OCI-LY7 (cell line): Measurements from ENCODE around the gene SLC24A2. TPM values are rescaled to one million over a fixed set of nuclear protein-coding genes. Genes with fewer than 3 reads are reported as not detected.

ENCODE experiments used
- BruUV-seq: library from RNA; stranded (reverse); fragments of 400-500 nt; replicated peaks from 2 replicates; lab custom pipeline; 2021; lab: Mats Ljungman, UMichigan
- CTCF ChIA-PET: fragments of 300-600 bp; sonication (Branson Sonifier 250); formaldehyde crosslinking; loops from one replicate; lab custom pipeline; 2022; ENCODE audit warnings: antibody characterized with exemption; ENCODE audit not compliant: unreplicated experiment; lab: Charles Lee
- POLR2A ChIA-PET: fragments of 300-600 bp; sonication (Branson Sonifier 250); formaldehyde crosslinking; loops from one replicate; lab custom pipeline; 2022; ENCODE audit warnings: antibody characterized with exemption; lab: Charles Lee
- DNase-seq: peaks from one replicate; pipeline ENCODE4 v3.0.0-alpha.2; 2015; ENCODE audit warnings: low spot score
- H2AFZ ChIP-seq: fragments of 200-600 bp; sonication (generic), shearing (Covaris generic); 2 replicates; pipeline ENCODE4 v1.6.1; 2014; ENCODE audit warnings: mild to moderate bottlenecking, antibody characterized with exemption, low read length, moderate library complexity
- H3K27ac ChIP-seq: fragments of 200-600 bp; sonication (generic); 2 replicates; pipeline ENCODE4 v1.5.1; 2014; ENCODE audit warnings: mixed run types, low read depth, mild to moderate bottlenecking, moderate library complexity, low read length, inconsistent platforms; ENCODE audit not compliant: poor library complexity, severe bottlenecking
- H3K36me3 ChIP-seq: fragments of 200-600 bp; sonication (generic); 2 replicates; pipeline ENCODE4 v1.6.1; 2014; ENCODE audit warnings: mild to moderate bottlenecking, antibody characterized with exemption, low read length, moderate library complexity, mixed read lengths; ENCODE audit not compliant: insufficient read depth
- H3K4me1 ChIP-seq: fragments of 200-600 bp; sonication (generic); 2 replicates; pipeline ENCODE4 v1.5.1; 2014; ENCODE audit warnings: mild to moderate bottlenecking, low read length; ENCODE audit not compliant: insufficient read depth, poor library complexity, severe bottlenecking
- H3K4me2 ChIP-seq: fragments of 200-600 bp; sonication (generic); 2 replicates; pipeline ENCODE4 v1.6.1; 2014; ENCODE audit warnings: mild to moderate bottlenecking, low read length
- H3K4me3 ChIP-seq: fragments of 200-600 bp; sonication (generic); 2 replicates; pipeline ENCODE4 v1.5.1; 2014; ENCODE audit warnings: mild to moderate bottlenecking, low read depth, low read length; ENCODE audit not compliant: poor library complexity, severe bottlenecking
- H3K79me2 ChIP-seq: fragments of 200-600 bp; sonication (generic); 2 replicates; pipeline ENCODE4 v1.6.1; 2016; ENCODE audit warnings: low read depth, mild to moderate bottlenecking, low read length, moderate library complexity, mixed read lengths; ENCODE audit not compliant: insufficient read depth
- H3K9me2 ChIP-seq: fragments of 200-600 bp; sonication (generic); 2 replicates; pipeline ENCODE4 v1.6.1; 2016; ENCODE audit warnings: mild to moderate bottlenecking, low read length, mixed read lengths; ENCODE audit not compliant: insufficient read depth
- H3K9me3 ChIP-seq: fragments of 200-600 bp; sonication (generic); 2 replicates; pipeline ENCODE4 v1.6.1; 2014; ENCODE audit warnings: mild to moderate bottlenecking, mixed run types, low read length, mixed read lengths
- H4K20me1 ChIP-seq: fragments of 200-600 bp; sonication (generic); 2 replicates; pipeline ENCODE4 v1.6.1; 2014; ENCODE audit warnings: mild to moderate bottlenecking, antibody characterized with exemption, low read length, moderate library complexity, mixed read lengths; ENCODE audit not compliant: insufficient read depth
- EZH2phosphoT487 ChIP-seq: fragments of 200-600 bp; sonication (generic); IDR thresholded peaks from 2 replicates; pipeline ENCODE4 v1.6.1; 2018; ENCODE audit warnings: low read depth, borderline replicate concordance, mild to moderate bottlenecking, mixed run types, antibody characterized with exemption, low read length, moderate library complexity, mixed read lengths
- intact Hi-C: fragments of 100-400 bp; cut with micrococcal nuclease; formaldehyde crosslinking; loops from one replicate; pipeline ENCODE4 v1.10.0; 2022; ENCODE audit not compliant: unreplicated experiment
- total RNA-seq, 2 experiments: library from RNA; depleted of rRNA in 1 of 2; stranded (reverse); fragments of >200 nt in 1 of 2; shearing (Covaris generic) in 1 of 2; gene quantifications; 2 replicates each; pipeline ENCODE4 v1.2.3, GENCODE V29; 2014 to 2022
- TF ChIP-seq, protein P1 (sequence below): fragments of 200-600 bp; sonication (generic); conservative IDR thresholded peaks from 2 replicates; pipeline ENCODE4 v1.5.1; 2014; ENCODE audit warnings: mild to moderate bottlenecking, antibody characterized with exemption, low read length, moderate library complexity, mixed read lengths

The SLC24A2 gene
- total RNA-seq, 2 experiments from 2014 or later: not detected

GRCh38 chr9:19788152-19788551 lies 685 bp downstream of the SLC24A2 start:
- H3K79me2 ChIP-seq: no peaks in the 10 kb centered on the region
- no TSS peak for BruUV-seq
- TF ChIP-seq, protein P1, sequence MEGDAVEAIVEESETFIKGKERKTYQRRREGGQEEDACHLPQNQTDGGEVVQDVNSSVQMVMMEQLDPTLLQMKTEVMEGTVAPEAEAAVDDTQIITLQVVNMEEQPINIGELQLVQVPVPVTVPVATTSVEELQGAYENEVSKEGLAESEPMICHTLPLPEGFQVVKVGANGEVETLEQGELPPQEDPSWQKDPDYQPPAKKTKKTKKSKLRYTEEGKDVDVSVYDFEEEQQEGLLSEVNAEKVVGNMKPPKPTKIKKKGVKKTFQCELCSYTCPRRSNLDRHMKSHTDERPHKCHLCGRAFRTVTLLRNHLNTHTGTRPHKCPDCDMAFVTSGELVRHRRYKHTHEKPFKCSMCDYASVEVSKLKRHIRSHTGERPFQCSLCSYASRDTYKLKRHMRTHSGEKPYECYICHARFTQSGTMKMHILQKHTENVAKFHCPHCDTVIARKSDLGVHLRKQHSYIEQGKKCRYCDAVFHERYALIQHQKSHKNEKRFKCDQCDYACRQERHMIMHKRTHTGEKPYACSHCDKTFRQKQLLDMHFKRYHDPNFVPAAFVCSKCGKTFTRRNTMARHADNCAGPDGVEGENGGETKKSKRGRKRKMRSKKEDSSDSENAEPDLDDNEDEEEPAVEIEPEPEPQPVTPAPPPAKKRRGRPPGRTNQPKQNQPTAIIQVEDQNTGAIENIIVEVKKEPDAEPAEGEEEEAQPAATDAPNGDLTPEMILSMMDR: no peak
- no peak for TF ChIP-seq EZH2phosphoT487
- no peaks in the 10 kb centered on the region for H3K4me1 ChIP-seq
- H3K9me2 ChIP-seq: no peaks in the 10 kb centered on the region
- H3K4me2 ChIP-seq: no peak overlapping the region
- no peaks in the 10 kb centered on the region for H3K9me3 ChIP-seq
- no peak overlapping the region for H3K27ac ChIP-seq
- ChIA-PET POLR2A (interaction anchor here (0.6 to 1.0 kb wide), 2 partner anchors 12 to 14 kb away, joined by 3 read pairs; no protein-coding TSS in a partner anchor), CTCF (no interaction called here)
- DNase-seq: no peak
- H3K36me3 ChIP-seq: no peaks in the 10 kb centered on the region
- no peaks in the 10 kb centered on the region for H4K20me1 ChIP-seq
- intact Hi-C loops: no loop called here
- no peak overlapping the region for H3K4me3 ChIP-seq
- H2AFZ ChIP-seq: no peak overlapping the region

DNA sequence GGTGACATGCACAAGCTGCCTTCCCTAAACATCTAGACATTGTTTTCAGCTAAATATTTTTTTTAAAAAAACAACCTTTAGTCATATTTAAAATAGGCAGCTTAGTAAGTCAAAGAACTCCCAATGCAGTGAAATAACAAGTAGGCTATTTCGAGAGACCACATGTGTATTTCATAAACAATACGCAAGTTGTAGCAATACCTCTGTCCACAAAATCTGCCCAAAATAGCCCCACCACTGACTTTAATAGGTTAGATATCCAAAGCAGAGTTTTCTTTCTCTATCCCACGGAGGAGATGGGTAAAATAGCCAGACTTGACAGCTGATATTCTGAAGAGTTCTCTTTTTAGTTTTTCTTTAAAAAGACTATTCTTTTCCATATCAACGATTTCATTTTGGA lies 1.2 kb downstream of the SLC24A2 start:
- TF ChIP-seq, protein P1: no peak
- no peak for TF ChIP-seq EZH2phosphoT487
- Histone ChIP-seq H3K27ac (no peak overlapping the region), H4K20me1 (no peaks in the 10 kb centered on the region), H3K9me3 (no peaks in the 10 kb centered on the region), H3K9me2 (no peaks in the 10 kb centered on the region), H3K4me3 (no peak overlapping the region), H3K36me3 (no peaks in the 10 kb centered on the region), H2AFZ (no peak overlapping the region), H3K4me2 (no peak overlapping the region), H3K79me2 (no peaks in the 10 kb centered on the region), H3K4me1 (no peaks in the 10 kb centered on the region)
- POLR2A ChIA-PET: interaction anchor here (0.6 to 1.0 kb wide), 2 partner anchors 11 to 14 kb away, joined by 3 read pairs; no protein-coding TSS in a partner anchor
- CTCF ChIA-PET: no interaction called here
- intact Hi-C loops: no loop called here
- BruUV-seq: no TSS peak
- DNase-seq: no peak

- Histone ChIP-seq H4K20me1 (no peaks in the 10 kb centered on the region), H3K9me3 (no peaks in the 10 kb centered on the region), H3K36me3 (no peaks in the 10 kb centered on the region), H3K4me2 (no peak overlapping the region), H3K79me2 (no peaks in the 10 kb centered on the region), H3K4me1 (no peaks in the 10 kb centered on the region), H3K9me2 (no peaks in the 10 kb centered on the region), H3K4me3 (no peak overlapping the region), H3K27ac (no peak overlapping the region), H2AFZ (no peak overlapping the region)
- TF ChIP-seq, protein P1: no peak
- no peak for TF ChIP-seq EZH2phosphoT487
- ChIA-PET POLR2A (no interaction called here), CTCF (no interaction called here)
- no TSS peak for BruUV-seq
- intact Hi-C loops: no loop called here
- DNase-seq: no peak
These were observed 3.6 kb downstream of the SLC24A2 start for GRCh38 chr9:19785230-19785629.
